ENCODE data around the gene PROSER3. TPM values are rescaled to one million over a fixed set of nuclear protein-coding genes. Genes with fewer than 3 reads are reported as not detected.
"Not testable (repeated sequence)": the region's sequence is repeated elsewhere in the genome, so short reads cannot be mapped to it uniquely, and the experiment has no call there.

PROSER3 gene
- polyA plus RNA-seq, 1 donor, result 13.9 TPM

DNA sequence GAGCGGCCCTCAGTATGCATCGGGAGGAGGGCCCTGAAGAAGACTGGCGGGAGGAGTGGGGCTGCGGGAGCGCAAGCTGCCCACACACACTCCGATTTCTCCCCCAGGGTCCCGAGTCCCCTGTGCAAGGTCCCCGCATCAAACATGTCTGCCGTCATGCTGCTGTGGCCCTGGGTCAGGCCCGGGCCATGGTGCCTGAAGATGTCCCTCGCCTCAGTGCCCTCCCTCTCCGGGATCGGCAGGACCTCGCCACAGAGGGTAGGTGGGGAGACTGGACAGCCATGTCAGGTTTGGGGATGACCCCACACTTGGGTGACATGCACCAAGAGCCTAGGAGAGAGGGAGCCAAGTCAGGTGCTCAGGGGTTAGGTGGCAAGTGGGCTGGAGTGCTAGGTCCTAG is 35.5 kb upstream of the PROSER3 start:
- no peak for DNase-seq (ENCODE audit: low read depth)

DNA sequence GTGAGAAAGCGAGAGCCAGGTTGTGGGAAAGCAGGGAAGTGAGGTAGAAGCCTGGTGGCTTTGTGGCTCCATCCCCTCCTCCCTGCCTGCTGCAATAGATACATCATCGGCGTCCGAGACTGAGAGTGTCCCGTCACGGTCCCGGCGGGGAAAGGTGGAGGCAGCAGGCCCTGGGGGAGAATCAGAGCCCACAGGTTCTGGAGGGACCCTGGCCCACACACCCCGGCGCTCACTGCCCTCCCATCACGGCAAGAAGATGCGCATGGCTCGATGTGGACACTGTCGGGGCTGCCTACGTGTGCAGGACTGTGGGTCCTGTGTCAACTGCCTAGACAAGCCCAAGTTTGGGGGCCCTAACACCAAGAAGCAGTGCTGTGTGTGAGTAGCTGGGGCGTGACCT is 35.1 kb upstream of the PROSER3 start:
- no peak for DNase-seq (ENCODE audit: low read depth)

DNA sequence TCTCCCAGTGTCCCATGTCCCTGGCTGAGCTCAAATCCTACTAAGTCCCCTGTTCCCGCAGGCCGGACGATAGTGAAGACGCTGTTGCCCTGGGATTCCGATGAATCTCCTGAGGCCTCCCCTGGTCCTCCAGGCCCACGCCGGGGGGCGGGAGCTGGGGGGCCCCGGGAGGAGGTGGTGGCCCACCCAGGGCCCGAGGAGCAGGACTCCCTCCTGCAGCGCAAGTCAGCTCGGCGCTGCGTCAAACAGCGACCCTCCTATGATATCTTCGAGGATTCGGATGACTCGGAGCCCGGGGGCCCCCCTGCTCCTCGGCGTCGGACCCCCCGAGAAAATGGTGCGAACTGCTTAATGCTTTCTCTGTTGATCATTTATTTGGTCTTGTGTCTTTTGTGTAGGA is 34.3 kb upstream of the PROSER3 start:
- DNase-seq (ENCODE audit: low read depth), result no peak

DNA sequence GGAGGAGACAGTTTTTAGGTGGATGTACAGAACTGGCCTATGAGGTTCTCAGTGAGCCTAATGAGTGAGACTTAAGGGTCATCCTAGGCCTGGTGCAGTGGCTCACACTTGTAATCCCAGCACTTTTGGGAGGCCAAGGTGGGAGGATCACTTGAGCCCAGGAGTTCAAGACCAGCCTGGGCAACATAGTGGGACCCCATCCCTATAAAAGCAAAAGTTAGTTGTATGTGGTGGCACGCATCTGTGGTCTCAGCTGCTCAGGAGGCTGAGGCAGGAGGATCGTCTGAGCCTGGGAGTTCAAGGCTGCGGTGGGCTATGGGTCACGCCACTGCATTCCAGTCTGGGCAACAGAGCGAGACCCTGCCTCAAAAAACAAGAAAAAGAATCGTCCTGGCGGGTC is 33.8 kb upstream of the PROSER3 start:
- not testable (repeated sequence) for DNase-seq (ENCODE audit: low read depth)

DNA sequence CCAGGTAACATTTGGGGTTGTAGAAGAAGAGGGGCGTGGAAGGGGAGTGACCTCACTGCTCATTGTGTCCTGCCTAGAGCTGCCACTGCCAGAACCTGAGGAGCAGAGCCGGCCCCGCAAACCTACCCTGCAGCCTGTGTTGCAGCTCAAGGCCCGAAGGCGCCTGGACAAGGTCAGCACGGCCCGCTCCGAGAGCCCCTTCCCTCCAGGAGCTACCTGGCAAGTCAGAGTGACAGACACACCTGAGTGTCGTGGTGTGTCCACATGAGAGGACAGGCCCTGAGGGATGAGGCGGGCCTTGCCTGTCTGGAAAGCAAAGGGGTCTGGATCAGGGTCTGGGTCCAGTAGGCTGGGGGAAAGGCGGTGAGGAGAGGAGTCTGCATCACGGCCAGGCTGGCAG is 33.4 kb upstream of the PROSER3 start:
- DNase-seq (ENCODE audit: low read depth), result no peak

GRCh38 chr19:35725216-35725861 is 32.6 kb upstream of the PROSER3 start:
- no peak for DNase-seq (ENCODE audit: low read depth)

GRCh38 chr19:35727053-35727955 is 30.7 kb upstream of the PROSER3 start:
- DNase-seq (ENCODE audit: low read depth), result no peak

DNA sequence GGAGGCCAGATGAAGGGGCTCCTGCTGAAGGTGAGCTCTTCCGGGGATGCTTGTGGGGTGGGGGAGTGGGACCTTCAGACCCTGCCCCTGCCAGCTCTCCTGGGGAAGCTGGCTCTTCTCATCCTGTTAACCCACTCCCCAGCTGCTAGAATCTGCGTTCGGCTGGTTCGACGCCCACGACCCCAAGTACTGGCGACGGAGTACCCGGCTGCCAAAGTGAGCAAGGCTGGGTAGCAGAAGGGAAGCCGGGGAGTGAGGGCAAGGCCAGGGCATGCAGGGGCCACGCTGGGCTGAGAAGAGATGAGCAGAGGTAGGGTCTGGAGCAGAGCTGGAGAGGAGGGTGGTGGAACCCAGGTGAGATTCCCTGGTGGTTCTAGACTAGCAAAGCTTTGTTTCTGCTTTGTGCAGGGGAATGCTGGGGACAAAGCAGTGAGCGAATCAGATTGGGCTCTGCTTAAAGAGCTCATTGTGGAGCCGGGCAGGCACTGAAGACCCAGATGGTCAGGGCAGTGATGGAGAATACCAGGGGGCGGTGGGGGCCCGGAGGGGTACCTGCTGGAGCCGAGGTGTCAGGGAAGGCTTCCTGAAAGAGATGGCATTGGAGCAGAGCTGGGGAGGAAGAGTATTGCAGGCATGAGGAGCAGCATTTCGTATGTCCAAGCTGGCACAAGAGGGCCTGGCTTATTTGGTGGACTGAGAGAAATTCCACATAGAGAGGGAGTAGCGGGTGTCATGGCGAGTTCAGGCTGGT is 29.8 kb upstream of the PROSER3 start:
- DNase-seq (ENCODE audit: low read depth), result no peak

- DNase-seq (ENCODE audit: low read depth), result no peak
Measured at GRCh38 chr19:35729021-35729420, 29.0 kb upstream of the PROSER3 start.

DNA sequence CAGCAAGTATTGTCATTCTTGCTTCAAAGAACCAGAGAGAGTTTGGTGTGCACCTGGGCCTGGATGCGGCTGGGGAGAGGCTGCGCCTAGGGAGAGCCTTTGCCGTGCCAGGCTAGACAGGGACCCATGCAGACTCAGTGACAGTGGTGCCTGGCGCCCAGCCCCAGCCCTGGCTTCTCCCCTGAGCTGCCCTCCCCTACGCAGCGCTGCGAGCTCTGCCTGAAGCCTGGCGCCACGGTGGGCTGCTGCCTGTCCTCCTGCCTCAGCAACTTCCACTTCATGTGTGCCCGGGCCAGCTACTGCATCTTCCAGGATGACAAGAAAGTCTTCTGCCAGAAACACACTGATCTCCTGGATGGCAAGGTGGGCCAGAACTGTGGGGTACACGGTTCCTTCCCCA is 28.2 kb upstream of the PROSER3 start:
- DNase-seq (ENCODE audit: low read depth), result no peak

- DNase-seq (ENCODE audit: low read depth), result no peak
Measured at GRCh38 chr19:35730326-35730725, 27.6 kb upstream of the PROSER3 start.

DNA sequence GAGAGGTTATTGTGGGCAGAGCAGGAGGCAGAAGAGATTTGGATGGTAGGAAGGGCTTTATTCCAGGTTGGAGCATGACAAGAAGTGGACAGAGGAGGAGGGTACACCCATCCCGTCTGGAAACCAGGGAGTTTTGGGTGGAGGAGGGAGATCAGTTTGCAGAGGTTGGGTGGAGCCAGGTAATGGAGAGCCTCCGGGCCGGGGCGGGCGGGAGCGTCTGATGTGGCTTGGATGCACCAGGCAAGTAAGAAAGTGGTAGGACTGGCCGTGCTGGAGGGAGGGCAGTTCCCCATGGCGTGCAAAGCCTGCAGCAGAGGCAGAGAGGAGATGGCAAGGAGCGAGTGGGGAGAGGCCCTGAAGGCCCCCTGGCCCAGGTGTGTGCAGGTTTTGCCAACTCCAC is 26.6 kb upstream of the PROSER3 start:
- DNase-seq (ENCODE audit: low read depth), result no peak

DNA sequence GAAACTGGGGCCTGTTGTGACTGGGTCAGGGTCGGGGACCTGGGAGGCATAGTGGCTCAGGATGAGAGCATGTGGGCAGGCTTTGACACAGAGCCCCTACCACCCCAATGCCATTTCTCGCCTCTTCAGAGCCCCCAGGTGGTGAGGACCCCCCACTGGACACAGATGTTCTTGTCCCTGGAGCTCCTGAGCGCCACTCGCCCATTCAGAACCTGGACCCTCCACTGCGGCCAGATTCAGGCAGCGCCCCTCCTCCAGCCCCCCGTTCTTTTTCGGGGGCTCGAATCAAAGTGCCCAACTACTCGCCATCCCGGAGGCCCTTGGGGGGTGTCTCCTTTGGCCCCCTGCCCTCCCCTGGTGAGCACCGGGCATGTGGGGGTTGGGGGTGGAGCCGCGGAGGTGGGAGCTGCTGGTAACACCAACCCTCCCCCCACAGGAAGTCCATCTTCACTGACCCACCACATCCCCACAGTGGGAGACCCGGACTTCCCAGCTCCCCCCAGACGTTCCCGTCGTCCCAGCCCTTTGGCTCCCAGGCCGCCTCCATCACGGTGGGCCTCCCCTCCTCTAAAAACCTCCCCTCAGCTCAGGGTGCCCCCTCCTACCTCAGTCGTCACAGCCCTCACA is 26.1 kb upstream of the PROSER3 start:
- no peak for DNase-seq (ENCODE audit: low read depth)

DNA sequence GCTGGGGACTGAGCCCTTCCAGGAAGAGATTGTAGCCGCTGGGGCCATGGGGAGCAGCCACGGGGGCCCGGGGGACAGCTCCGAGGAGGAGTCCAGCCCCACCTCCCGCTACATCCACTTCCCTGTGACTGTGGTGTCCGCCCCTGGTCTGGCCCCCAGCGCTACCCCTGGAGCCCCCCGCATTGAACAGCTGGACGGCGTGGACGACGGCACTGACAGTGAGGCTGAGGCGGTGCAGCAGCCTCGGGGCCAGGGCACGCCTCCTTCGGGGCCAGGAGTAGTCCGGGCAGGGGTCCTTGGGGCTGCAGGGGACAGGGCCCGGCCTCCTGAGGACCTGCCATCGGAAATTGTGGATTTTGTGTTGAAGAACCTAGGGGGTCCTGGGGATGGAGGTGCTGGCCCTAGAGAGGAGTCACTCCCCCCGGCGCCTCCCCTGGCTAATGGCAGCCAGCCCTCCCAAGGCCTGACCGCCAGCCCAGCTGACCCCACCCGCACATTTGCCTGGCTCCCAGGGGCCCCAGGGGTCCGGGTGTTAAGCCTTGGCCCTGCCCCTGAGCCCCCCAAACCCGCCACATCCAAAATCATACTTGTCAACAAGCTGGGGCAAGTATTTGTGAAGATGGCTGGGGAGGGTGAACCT is 25.3 kb upstream of the PROSER3 start:
- no peak for DNase-seq (ENCODE audit: low read depth)

- DNase-seq (ENCODE audit: low read depth), result no peak
Measured at GRCh38 chr19:35733180-35734125, 24.5 kb upstream of the PROSER3 start.

- no peak for DNase-seq (ENCODE audit: low read depth)
Measured at GRCh38 chr19:35734273-35734672, 23.7 kb upstream of the PROSER3 start.

DNA sequence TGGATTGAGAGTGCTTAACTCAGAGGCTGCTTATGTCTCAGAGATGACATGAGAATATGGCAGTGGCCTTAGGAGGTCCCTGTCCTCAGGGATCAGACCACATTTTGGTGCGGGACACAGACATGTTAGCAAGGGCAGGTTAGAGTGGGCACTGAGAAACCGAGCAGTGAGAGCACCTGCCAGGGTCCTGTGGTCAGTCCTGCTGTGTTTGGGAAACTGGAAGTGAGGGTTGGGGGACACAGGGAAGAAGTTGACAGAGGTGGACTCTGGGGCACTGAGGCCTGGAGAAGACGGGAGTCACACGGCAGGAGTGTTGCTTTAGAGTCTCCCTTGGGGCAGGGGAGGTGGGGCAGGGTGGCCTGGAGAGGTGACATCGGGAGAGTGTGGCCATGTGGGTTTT is 23.1 kb upstream of the PROSER3 start:
- DNase-seq (ENCODE audit: low read depth), result no peak

- no peak for DNase-seq (ENCODE audit: low read depth)
Measured at GRCh38 chr19:35736913-35737886, 20.8 kb upstream of the PROSER3 start.

Measured in forelimb muscle (tissue), 1 donor.